ENCODE measurements around the gene GOLGA6L7. TPM values are rescaled to one million over a fixed set of nuclear protein-coding genes. Genes with fewer than 3 reads are reported as not detected.
"Not testable (repeated sequence)": the region's sequence is repeated elsewhere in the genome, so short reads cannot be mapped to it uniquely, and the experiment has no call there.

The GOLGA6L7 gene
- total RNA-seq, 1 donor: not detected

- Histone ChIP-seq H3K79me2 (ENCODE audit: insufficient read depth, low read length) (no peaks in the 10 kb centered on the region), H3K4me2 (ENCODE audit: insufficient read depth, low read length) (no peak overlapping the region), H4K20me1 (ENCODE audit: insufficient read depth, low read length) (no peaks in the 10 kb centered on the region), H3K36me3 (ENCODE audit: insufficient read depth, low read length) (no peaks in the 10 kb centered on the region), H3K9me3 (ENCODE audit: low read depth, low read length) (no peaks in the 10 kb centered on the region), H3K4me1 (ENCODE audit: insufficient read depth, low read length) (no peaks in the 10 kb centered on the region), H3K4me3 (ENCODE audit: insufficient read depth, low read length) (no peak overlapping the region), H2AFZ (ENCODE audit: low read length) (no peak overlapping the region), H3K27me3 (ENCODE audit: insufficient read depth, low read length) (no peaks in the 10 kb centered on the region), H3K27ac (ENCODE audit: low read depth, low read length) (no peak overlapping the region)
- no peak for TF ChIP-seq CTCF (IDR thresholded peaks at IDR 0.05; ENCODE audit: extremely low read depth, low read depth, low read length)
- peak; percentile 25 for DNase-seq (ENCODE audit: insufficient read length, low spot score, missing footprints)
Observed at GRCh38 chr15:28873585-28874190, 25.2 kb upstream of the GOLGA6L7 start.

- no peaks in the 10 kb centered on the region for H3K79me2 ChIP-seq (ENCODE audit: insufficient read depth, low read length)
- no peak overlapping the region for H3K4me2 ChIP-seq (ENCODE audit: insufficient read depth, low read length)
- H3K4me3 ChIP-seq (ENCODE audit: insufficient read depth, low read length): no peak overlapping the region
- no peaks in the 10 kb centered on the region for H4K20me1 ChIP-seq (ENCODE audit: insufficient read depth, low read length)
- H3K27ac ChIP-seq (ENCODE audit: low read depth, low read length): no peak overlapping the region
- no peaks in the 10 kb centered on the region for H3K9me3 ChIP-seq (ENCODE audit: low read depth, low read length)
- no peaks in the 10 kb centered on the region for H3K4me1 ChIP-seq (ENCODE audit: insufficient read depth, low read length)
- no peak for TF ChIP-seq CTCF (IDR thresholded peaks at IDR 0.05; ENCODE audit: extremely low read depth, low read depth, low read length)
- no peak overlapping the region for H2AFZ ChIP-seq (ENCODE audit: low read length)
- peak; percentile 89 for DNase-seq (ENCODE audit: insufficient read length, low spot score, missing footprints)
- no peaks in the 10 kb centered on the region for H3K27me3 ChIP-seq (ENCODE audit: insufficient read depth, low read length)
- H3K36me3 ChIP-seq (ENCODE audit: insufficient read depth, low read length): no peaks in the 10 kb centered on the region
Observed at GRCh38 chr15:28873006-28873405, 24.6 kb upstream of the GOLGA6L7 start.

GRCh38 chr15:28871168-28871567 is 22.7 kb upstream of the GOLGA6L7 start:
- H3K4me3 ChIP-seq (ENCODE audit: insufficient read depth, low read length): no peak overlapping the region
- H3K36me3 ChIP-seq (ENCODE audit: insufficient read depth, low read length): no peaks in the 10 kb centered on the region
- TF ChIP-seq CTCF (IDR thresholded peaks at IDR 0.05; ENCODE audit: extremely low read depth, low read depth, low read length): no peak
- no peak overlapping the region for H3K27ac ChIP-seq (ENCODE audit: low read depth, low read length)
- no peaks in the 10 kb centered on the region for H3K4me1 ChIP-seq (ENCODE audit: insufficient read depth, low read length)
- H4K20me1 ChIP-seq (ENCODE audit: insufficient read depth, low read length): no peaks in the 10 kb centered on the region
- H3K27me3 ChIP-seq (ENCODE audit: insufficient read depth, low read length): no peaks in the 10 kb centered on the region
- H3K9me3 ChIP-seq (ENCODE audit: low read depth, low read length): no peaks in the 10 kb centered on the region
- H3K79me2 ChIP-seq (ENCODE audit: insufficient read depth, low read length): no peaks in the 10 kb centered on the region
- no peak overlapping the region for H2AFZ ChIP-seq (ENCODE audit: low read length)
- no peak for DNase-seq (ENCODE audit: insufficient read length, low spot score, missing footprints)
- H3K4me2 ChIP-seq (ENCODE audit: insufficient read depth, low read length): no peak overlapping the region

- Histone ChIP-seq H3K36me3 (ENCODE audit: insufficient read depth, low read length) (no peaks in the 10 kb centered on the region), H3K4me3 (ENCODE audit: insufficient read depth, low read length) (no peak overlapping the region), H3K4me1 (ENCODE audit: insufficient read depth, low read length) (no peaks in the 10 kb centered on the region), H3K9me3 (ENCODE audit: low read depth, low read length) (no peaks in the 10 kb centered on the region), H3K27me3 (ENCODE audit: insufficient read depth, low read length) (no peaks in the 10 kb centered on the region), H3K4me2 (ENCODE audit: insufficient read depth, low read length) (no peak overlapping the region), H4K20me1 (ENCODE audit: insufficient read depth, low read length) (no peaks in the 10 kb centered on the region), H2AFZ (ENCODE audit: low read length) (no peak overlapping the region), H3K27ac (ENCODE audit: low read depth, low read length) (no peak overlapping the region), H3K79me2 (ENCODE audit: insufficient read depth, low read length) (no peaks in the 10 kb centered on the region)
- DNase-seq (ENCODE audit: insufficient read length, low spot score, missing footprints): no peak
- TF ChIP-seq CTCF (IDR thresholded peaks at IDR 0.05; ENCODE audit: extremely low read depth, low read depth, low read length): no peak
Observed at GRCh38 chr15:28868744-28869345, 20.4 kb upstream of the GOLGA6L7 start.

- not testable (repeated sequence) for H3K9me3 ChIP-seq (ENCODE audit: low read depth, low read length); H4K20me1 ChIP-seq (ENCODE audit: insufficient read depth, low read length); H3K27me3 ChIP-seq (ENCODE audit: insufficient read depth, low read length); H2AFZ ChIP-seq (ENCODE audit: low read length); H3K27ac ChIP-seq (ENCODE audit: low read depth, low read length); DNase-seq (ENCODE audit: insufficient read length, low spot score, missing footprints); H3K4me1 ChIP-seq (ENCODE audit: insufficient read depth, low read length); H3K4me3 ChIP-seq (ENCODE audit: insufficient read depth, low read length); H3K36me3 ChIP-seq (ENCODE audit: insufficient read depth, low read length); H3K79me2 ChIP-seq (ENCODE audit: insufficient read depth, low read length)
- H3K4me2 ChIP-seq (ENCODE audit: insufficient read depth, low read length): peak overlapping the region; percentile 36
Observed at GRCh38 chr15:28861589-28862293, 13.3 kb upstream of the GOLGA6L7 start.

All from osteoblast (primary cell).